Activated CD4-positive, CD25-positive, alpha-beta regulatory T cell (primary cell): ENCODE results near the gene NIPBL.
"Not testable (repeated sequence)": the region's sequence is repeated elsewhere in the genome, so short reads cannot be mapped to it uniquely, and the experiment has no call there.

ENCODE experiments used
- DNase-seq, 4 experiments: peaks; one replicate each; lab custom pipeline; 2025; lab: John Stamatoyannopoulos, UW

NIPBL gene

GRCh38 chr5:36877667-36878391 lies 1.3 kb downstream of the NIPBL start:
- DNase-seq, result no peak

GRCh38 chr5:36878392-36879082 lies 2.0 kb downstream of the NIPBL start:
- no peak for DNase-seq

GRCh38 chr5:36879274-36880033 lies 2.9 kb downstream of the NIPBL start:
- DNase-seq, result no peak

- no peak for DNase-seq
Observed at GRCh38 chr5:36880761-36881160, 4.2 kb downstream of the NIPBL start.

GRCh38 chr5:36881304-36881703 lies 4.7 kb downstream of the NIPBL start:
- DNase-seq, result no peak

- DNase-seq, result no peak
Observed at GRCh38 chr5:36881807-36882206, 5.2 kb downstream of the NIPBL start.

GRCh38 chr5:36882250-36882649 lies 5.7 kb downstream of the NIPBL start:
- DNase-seq, result no peak

- no peak for DNase-seq
Observed at GRCh38 chr5:36883894-36884462, 7.4 kb downstream of the NIPBL start.

- DNase-seq, result no peak
Observed at GRCh38 chr5:36885149-36885548, 8.6 kb downstream of the NIPBL start.

- DNase-seq, result no peak
Observed at GRCh38 chr5:36885566-36886485, 9.3 kb downstream of the NIPBL start.

- no peak for DNase-seq
Observed at GRCh38 chr5:36886791-36887190, 10.2 kb downstream of the NIPBL start.

GRCh38 chr5:36887532-36887931 lies 11.0 kb downstream of the NIPBL start:
- no peak for DNase-seq

- no peak for DNase-seq
Observed at GRCh38 chr5:36888303-36888702, 11.7 kb downstream of the NIPBL start.

GRCh38 chr5:36889264-36889663 lies 12.7 kb downstream of the NIPBL start:
- no peak for DNase-seq

GRCh38 chr5:36891266-36891665 lies 14.7 kb downstream of the NIPBL start:
- DNase-seq, result no peak

- DNase-seq, result not testable (repeated sequence)
Observed at GRCh38 chr5:36892085-36892830, 15.7 kb downstream of the NIPBL start.

- no peak for DNase-seq
Observed at GRCh38 chr5:36894954-36895353, 18.4 kb downstream of the NIPBL start.

GRCh38 chr5:36896476-36896875 lies 19.9 kb downstream of the NIPBL start:
- no peak for DNase-seq

GRCh38 chr5:36897616-36898015 lies 21.0 kb downstream of the NIPBL start:
- no peak for DNase-seq

- no peak for DNase-seq
Observed at GRCh38 chr5:36899860-36900259, 23.3 kb downstream of the NIPBL start.

GRCh38 chr5:36900283-36900682 lies 23.7 kb downstream of the NIPBL start:
- no peak for DNase-seq
